ENCODE results near the gene C3orf18.
"Not testable (repeated sequence)": the region's sequence is repeated elsewhere in the genome, so short reads cannot be mapped to it uniquely, and the experiment has no call there.

The C3orf18 gene

DNA sequence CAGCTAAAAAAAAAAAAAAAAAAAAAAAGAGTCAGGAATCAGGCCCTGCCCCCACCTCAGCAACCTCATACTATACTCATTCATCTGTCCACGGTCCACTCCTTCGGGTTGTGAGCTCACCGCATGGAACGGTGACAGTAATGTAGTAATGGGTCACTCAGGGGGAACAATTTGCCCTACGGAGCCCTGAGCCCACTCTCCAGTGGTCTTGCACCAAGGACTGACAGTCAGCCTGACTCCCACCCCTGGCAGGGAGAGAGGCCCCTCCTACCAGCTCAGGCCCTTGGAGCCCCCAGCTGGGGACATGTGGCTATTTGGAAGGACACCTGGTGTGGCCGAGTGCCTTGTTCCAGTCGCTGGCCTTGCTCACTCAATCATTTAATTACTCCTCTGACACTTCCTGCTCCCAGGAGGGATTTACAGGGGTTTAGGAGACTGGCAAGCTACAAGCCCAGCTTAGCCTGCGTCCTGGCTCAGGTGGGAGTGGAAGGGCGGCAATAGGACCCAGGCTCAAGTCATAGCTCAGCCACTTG, 44.2 kb downstream of the C3orf18 start:
- no peak for DNase-seq (ENCODE audit: low read depth)

GRCh38 chr3:50521572-50521971, 46.0 kb downstream of the C3orf18 start:
- DNase-seq (ENCODE audit: low read depth): no peak

GRCh38 chr3:50520849-50521248, 46.7 kb downstream of the C3orf18 start:
- no peak for DNase-seq (ENCODE audit: low read depth)

GRCh38 chr3:50519471-50520089, 48.0 kb downstream of the C3orf18 start:
- peak; percentile 64 for DNase-seq (ENCODE audit: low read depth)

GRCh38 chr3:50518436-50518835, 49.1 kb downstream of the C3orf18 start:
- DNase-seq (ENCODE audit: low read depth): no peak

GRCh38 chr3:50517721-50518206, 49.8 kb downstream of the C3orf18 start:
- DNase-seq (ENCODE audit: low read depth): no peak

GRCh38 chr3:50516440-50516871, 51.1 kb downstream of the C3orf18 start:
- no peak for DNase-seq (ENCODE audit: low read depth)

GRCh38 chr3:50515565-50516439, 51.7 kb downstream of the C3orf18 start:
- DNase-seq (ENCODE audit: low read depth): peak; percentile 6

DNA sequence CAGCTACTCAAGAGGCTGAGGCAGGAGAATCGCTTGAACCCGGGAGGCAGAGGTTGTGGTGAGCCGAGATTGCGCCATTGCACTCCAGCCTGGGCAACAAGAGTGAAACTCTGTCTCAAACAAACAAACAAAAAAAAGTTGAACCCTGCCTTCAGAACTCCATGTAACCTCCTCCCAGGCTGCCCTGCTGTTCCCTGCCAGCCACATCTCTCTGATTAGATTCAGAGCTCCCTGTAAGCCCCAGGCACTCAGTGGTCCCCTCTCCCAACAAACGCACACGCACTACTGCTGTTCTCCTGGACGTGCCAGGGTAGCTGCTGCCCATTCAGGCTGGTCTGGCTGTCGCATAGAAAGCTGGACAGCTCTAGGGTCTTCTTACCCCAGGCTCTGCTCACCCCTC, 54.6 kb downstream of the C3orf18 start:
- DNase-seq (ENCODE audit: low read depth): not testable (repeated sequence)

DNA sequence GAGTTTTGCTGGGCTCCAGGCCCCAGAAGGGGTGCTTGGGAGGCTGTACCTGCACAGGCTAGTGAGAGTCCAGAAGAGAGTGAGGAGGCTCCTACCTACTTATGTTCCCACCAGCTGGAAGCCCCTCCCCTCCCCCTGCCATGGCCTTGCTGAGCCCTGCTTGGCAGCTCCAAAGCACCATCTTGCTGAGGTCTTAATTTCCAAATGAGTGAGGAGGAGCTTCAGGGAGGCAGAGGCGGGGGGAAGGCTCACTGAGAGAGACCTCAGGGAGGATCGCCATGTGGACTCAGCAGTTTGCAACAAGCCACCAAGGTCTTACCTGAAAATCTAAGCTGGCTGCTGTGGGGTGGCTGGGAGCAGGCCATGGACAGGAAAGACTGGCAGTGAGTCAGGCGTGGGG, 55.4 kb downstream of the C3orf18 start:
- DNase-seq (ENCODE audit: low read depth): no peak

- DNase-seq (ENCODE audit: low read depth): no peak
Measured at GRCh38 chr3:50510325-50510724, 57.2 kb downstream of the C3orf18 start.

GRCh38 chr3:50509715-50510114, 57.8 kb downstream of the C3orf18 start:
- no peak for DNase-seq (ENCODE audit: low read depth)

- no peak for DNase-seq (ENCODE audit: low read depth)
Measured at GRCh38 chr3:50508821-50509220, 58.7 kb downstream of the C3orf18 start.
